SU-DHL-6 (cell line): ENCODE measurements around the gene VDAC2.

Source experiments
- H2AFZ ChIP-seq: fragments of 200-600 bp; sonication (generic); 2 replicates; pipeline ENCODE4 v1.6.1; 2014; ENCODE audit warnings: low read depth, mild to moderate bottlenecking, moderate library complexity, mixed read lengths, antibody characterized with exemption, low read length; ENCODE audit not compliant: severe bottlenecking
- H3F3A ChIP-seq: fragments of 200-600 bp; shearing (Covaris generic); 2 replicates; pipeline ENCODE4 v1.6.0; 2016; ENCODE audit warnings: antibody characterized with exemption, mild to moderate bottlenecking; ENCODE audit not compliant: insufficient read depth
- H3K27ac ChIP-seq: fragments of 200-600 bp; sonication (generic); 2 replicates; pipeline ENCODE4 v1.5.1; 2016; ENCODE audit warnings: low read depth, mild to moderate bottlenecking, low read length, moderate library complexity, mixed read lengths
- H3K27me3 ChIP-seq: fragments of 200-600 bp; sonication (generic), shearing (Covaris generic); 2 replicates; pipeline ENCODE4 v1.6.0; 2014; ENCODE audit warnings: mild to moderate bottlenecking, low read length
- H3K36me3 ChIP-seq: fragments of 200-600 bp; sonication (generic); 2 replicates; pipeline ENCODE4 v1.6.1; 2014; ENCODE audit warnings: mild to moderate bottlenecking, low read length, mixed read lengths
- H3K4me2 ChIP-seq: fragments of 300-600, 200-600 bp; shearing (Covaris generic), sonication (generic); 2 replicates; pipeline ENCODE4 v1.6.0; 2014; ENCODE audit warnings: low read length, low read depth, mild to moderate bottlenecking; ENCODE audit not compliant: poor library complexity, severe bottlenecking
- H3K4me3 ChIP-seq: fragments of 200-600 bp; sonication (generic); 2 replicates; pipeline ENCODE4 v1.5.1; 2014; ENCODE audit warnings: antibody characterized with exemption, low read length, mild to moderate bottlenecking, mixed read lengths; ENCODE audit not compliant: insufficient read depth, poor library complexity, severe bottlenecking
- H3K79me2 ChIP-seq: fragments of 200-600 bp; sonication (generic); 2 replicates; pipeline ENCODE4 v1.6.1; 2014; ENCODE audit warnings: mild to moderate bottlenecking, low read length, moderate library complexity; ENCODE audit not compliant: insufficient read depth
- H3K9ac ChIP-seq: fragments of 200-600 bp; sonication (generic); 2 replicates; pipeline ENCODE4 v1.7.0; 2014; ENCODE audit warnings: mild to moderate bottlenecking, low read length
- H3K9me2 ChIP-seq: fragments of 200-600 bp; sonication (generic); replicated peaks from 2 replicates; pipeline ENCODE4 v1.6.1; 2014; ENCODE audit warnings: low read length; ENCODE audit not compliant: insufficient read depth
- H3K9me3 ChIP-seq: fragments of 200-600 bp; sonication (generic); 2 replicates; pipeline ENCODE4 v1.6.1; 2014; ENCODE audit warnings: low read length, mixed read lengths; ENCODE audit not compliant: insufficient read depth
- H4K20me1 ChIP-seq: fragments of 200-600 bp; sonication (generic); 2 replicates; pipeline ENCODE4 v1.6.1; 2014; ENCODE audit warnings: low read depth, mild to moderate bottlenecking, antibody characterized with exemption, low read length, moderate library complexity, mixed read lengths
- CTCF ChIP-seq: fragments of 200-600 bp; sonication (generic); IDR thresholded peaks from one replicate; pipeline ENCODE4 v1.5.1; 2017; ENCODE audit warnings: antibody characterized with exemption, mild to moderate bottlenecking, low read length, moderate library complexity; ENCODE audit not compliant: insufficient read depth, poor library complexity, severe bottlenecking
- EZH2phosphoT487 ChIP-seq: fragments of 200-600 bp; sonication (generic), shearing (Covaris generic); conservative IDR thresholded peaks from 2 replicates; pipeline ENCODE4 v1.6.1; 2018; ENCODE audit warnings: mild to moderate bottlenecking, antibody characterized with exemption, low read length, moderate library complexity, mixed read lengths

The VDAC2 gene

DNA sequence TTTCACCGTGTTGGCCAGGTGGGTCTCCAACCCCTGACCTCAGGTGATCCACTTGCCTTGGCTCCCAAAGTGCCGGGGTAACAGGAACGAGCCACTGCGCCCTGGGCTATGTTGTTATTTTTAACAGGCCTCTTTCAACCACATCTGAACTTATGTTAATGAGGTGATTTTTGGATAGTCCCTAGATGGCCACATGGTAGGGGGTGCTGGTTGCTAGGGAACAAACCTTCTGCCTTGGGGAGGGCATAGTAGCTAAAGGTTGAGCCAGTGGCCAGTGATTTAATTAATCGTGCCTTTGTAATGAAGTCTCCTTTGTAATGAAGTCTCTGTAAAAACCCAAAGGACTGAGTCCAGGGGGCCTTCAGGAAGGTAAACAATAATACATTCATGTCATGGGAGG, 16.1 kb downstream of the VDAC2 start:
- no peak for TF ChIP-seq CTCF
- no peak for TF ChIP-seq EZH2phosphoT487
- Histone ChIP-seq H3F3A (peaks cover 47% of the 10 kb centered on the region), H3K9me3 (no peaks in the 10 kb centered on the region), H3K27ac (no peak overlapping the region), H4K20me1 (peaks cover 6% of the 10 kb centered on the region; the same call in 1 of the 2 replicates), H3K36me3 (peaks cover 40% of the 10 kb centered on the region), H3K4me2 (no peak overlapping the region), H3K9ac (no peak overlapping the region), H2AFZ (no peak overlapping the region), H3K27me3 (no peaks in the 10 kb centered on the region), H3K9me2 (no peaks in the 10 kb centered on the region), H3K4me3 (no peak overlapping the region), H3K79me2 (peaks cover 62% of the 10 kb centered on the region)

- peaks cover 46% of the 10 kb centered on the region for H3K79me2 ChIP-seq
- no peak overlapping the region for H3K9ac ChIP-seq
- no peaks in the 10 kb centered on the region for H3K9me3 ChIP-seq
- no peaks in the 10 kb centered on the region for H3K27me3 ChIP-seq
- peaks cover 61% of the 10 kb centered on the region for H3F3A ChIP-seq
- no peak overlapping the region for H3K4me3 ChIP-seq
- H3K36me3 ChIP-seq = peaks cover 33% of the 10 kb centered on the region
- H2AFZ ChIP-seq = no peak overlapping the region
- H3K27ac ChIP-seq = no peak overlapping the region
- H4K20me1 ChIP-seq = peaks cover 6% of the 10 kb centered on the region; the same call in 1 of the 2 replicates
- no peaks in the 10 kb centered on the region for H3K9me2 ChIP-seq
- H3K4me2 ChIP-seq = no peak overlapping the region
- no peak for TF ChIP-seq EZH2phosphoT487
- TF ChIP-seq CTCF = no peak
Measured at GRCh38 chr10:75228278-75228677, 17.7 kb downstream of the VDAC2 start.

DNA sequence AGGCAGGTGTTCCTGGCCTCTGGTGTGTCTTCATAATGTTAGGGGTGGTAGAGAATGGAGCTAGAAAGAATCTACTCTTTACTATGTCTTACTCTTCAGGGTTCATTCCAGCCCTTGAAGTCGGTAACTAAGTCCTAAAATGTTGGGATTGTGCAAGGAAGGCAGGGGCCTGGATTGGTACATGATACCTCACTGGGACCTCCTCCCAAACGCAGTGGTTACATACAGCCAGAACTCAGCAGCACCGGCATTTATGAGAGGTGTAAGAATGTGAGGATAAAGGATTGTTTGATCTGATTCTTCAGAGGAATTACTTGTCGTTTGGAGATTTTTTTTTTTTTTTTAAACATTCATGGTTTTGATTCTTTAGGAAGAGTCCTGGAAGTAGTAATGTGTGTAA, 18.2 kb downstream of the VDAC2 start:
- Histone ChIP-seq H3F3A (peaks cover 67% of the 10 kb centered on the region), H3K79me2 (peaks cover 41% of the 10 kb centered on the region), H2AFZ (no peak overlapping the region), H3K4me3 (no peak overlapping the region), H3K36me3 (peaks cover 27% of the 10 kb centered on the region), H3K9me3 (no peaks in the 10 kb centered on the region), H4K20me1 (peaks cover 2% of the 10 kb centered on the region; the same call in 1 of the 2 replicates), H3K27me3 (no peaks in the 10 kb centered on the region), H3K9ac (no peak overlapping the region), H3K4me2 (no peak overlapping the region), H3K9me2 (no peaks in the 10 kb centered on the region), H3K27ac (peak overlapping the region; percentile 18; the same call in 1 of the 2 replicates)
- TF ChIP-seq EZH2phosphoT487 = no peak
- TF ChIP-seq CTCF = no peak

GRCh38 chr10:75229971-75230370, 19.4 kb downstream of the VDAC2 start:
- no peak overlapping the region for H3K4me2 ChIP-seq
- no peak overlapping the region for H3K4me3 ChIP-seq
- H3K27me3 ChIP-seq = no peaks in the 10 kb centered on the region
- no peak overlapping the region for H3K27ac ChIP-seq
- H2AFZ ChIP-seq = no peak overlapping the region
- H4K20me1 ChIP-seq = no peaks in the 10 kb centered on the region; the same call in 1 of the 2 replicates
- peaks cover 23% of the 10 kb centered on the region for H3K36me3 ChIP-seq
- H3K79me2 ChIP-seq = peaks cover 29% of the 10 kb centered on the region
- H3F3A ChIP-seq = peaks cover 76% of the 10 kb centered on the region
- no peak overlapping the region for H3K9ac ChIP-seq
- H3K9me3 ChIP-seq = no peaks in the 10 kb centered on the region
- TF ChIP-seq EZH2phosphoT487 (no peak), CTCF (no peak)
- no peaks in the 10 kb centered on the region for H3K9me2 ChIP-seq
